CD4-positive, CD25-positive, alpha-beta regulatory T cell (primary cell): ENCODE results near the gene ZEB1. TPM values are rescaled to one million over a fixed set of nuclear protein-coding genes. Genes with fewer than 3 reads are reported as not detected.

Experiments used
- ATAC-seq, 2 donors: fragments of 150-1000 bp; cut with Tn5 transposase; one replicate each; pipeline ENCODE4 v1.10.0; 2021; ENCODE audit warnings: low read depth in 2 of 2, moderate number of reproducible peaks in 2 of 2, moderate library complexity in 1 of 2
- DNase-seq, 3 donors: peaks; one replicate each; pipeline versions ENCODE4 v3.0.0 to v3.0.0-alpha.2; 2012 to 2022; ENCODE audit warnings: mixed read lengths in 1 of 3
- H3K27ac ChIP-seq: one replicate; pipeline ENCODE4 v1.7.0; 2013; ENCODE audit warnings: mild to moderate bottlenecking, low read length; ENCODE audit not compliant: insufficient read depth, poor library complexity, severe bottlenecking
- H3K27me3 ChIP-seq: one replicate; pipeline ENCODE4 v1.7.0; 2013; ENCODE audit warnings: low read length; ENCODE audit not compliant: control insufficient read depth, insufficient read depth
- H3K36me3 ChIP-seq: one replicate; pipeline ENCODE4 v1.7.0; 2013; ENCODE audit warnings: mild to moderate bottlenecking, low read length, moderate library complexity; ENCODE audit not compliant: control insufficient read depth, insufficient read depth
- H3K4me1 ChIP-seq: 2 replicates; pipeline ENCODE4 v1.7.0; 2013; ENCODE audit warnings: mild to moderate bottlenecking, low read length; ENCODE audit not compliant: insufficient read depth, control insufficient read depth, poor library complexity, severe bottlenecking
- H3K4me3 ChIP-seq: one replicate; pipeline ENCODE4 v1.7.0; 2013; ENCODE audit warnings: low read depth, mild to moderate bottlenecking, low read length, moderate library complexity
- H3K9me3 ChIP-seq, 2 experiments: 1 replicate in 1 of 2; 2 replicates in 1 of 2; pipeline ENCODE4 v1.7.0; 2013; ENCODE audit warnings: low read length in 2 of 2, mild to moderate bottlenecking in 1 of 2, moderate library complexity in 1 of 2; ENCODE audit not compliant: control insufficient read depth in 2 of 2
- H3K27ac Mint-ChIP-seq, 3 donors: one replicate each; pipeline ENCODE4 v1.8.0; 2020 to 2022; ENCODE audit warnings: mild to moderate bottlenecking in 3 of 3, mixed read lengths in 3 of 3, moderate library complexity in 2 of 3
- H3K27me3 Mint-ChIP-seq: one replicate; pipeline ENCODE4 v1.8.0; 2022; ENCODE audit warnings: mild to moderate bottlenecking, mixed read lengths
- H3K36me3 Mint-ChIP-seq: one replicate; pipeline ENCODE4 v1.8.0; 2020; ENCODE audit warnings: mixed read lengths
- H3K4me1 Mint-ChIP-seq, 4 donors: one replicate each; pipeline ENCODE4 v1.8.0; 2020 to 2022; ENCODE audit warnings: mixed read lengths in 4 of 4, mild to moderate bottlenecking in 1 of 4
- H3K4me3 Mint-ChIP-seq, 4 donors: one replicate each; pipeline ENCODE4 v1.8.0; 2020 to 2022; ENCODE audit warnings: mild to moderate bottlenecking in 4 of 4, mixed read lengths in 4 of 4, moderate library complexity in 3 of 4
- H3K9me3 Mint-ChIP-seq, 7 donors: one replicate each; pipeline ENCODE4 v1.8.0; 2020 to 2022; ENCODE audit warnings: mixed read lengths in 7 of 7, mild to moderate bottlenecking in 3 of 7, moderate library complexity in 2 of 7
- polyA plus RNA-seq, 4 donors: library from polyadenylated mRNA; unstranded; fragments of 300-500 nt; fragmentation: Illumina TruSeq; gene quantifications; one replicate each; pipeline ENCODE4 v1.2.3, GENCODE V29; 2021
- total RNA-seq: library from RNA; stranded (reverse); gene quantifications from one replicate; pipeline ENCODE4 v1.2.3, GENCODE V29; 2022

Gene ZEB1
- total and polyA plus RNA-seq, 5 donors from 2014 or later = 26.2 to 150 (median 30.8) TPM

DNA sequence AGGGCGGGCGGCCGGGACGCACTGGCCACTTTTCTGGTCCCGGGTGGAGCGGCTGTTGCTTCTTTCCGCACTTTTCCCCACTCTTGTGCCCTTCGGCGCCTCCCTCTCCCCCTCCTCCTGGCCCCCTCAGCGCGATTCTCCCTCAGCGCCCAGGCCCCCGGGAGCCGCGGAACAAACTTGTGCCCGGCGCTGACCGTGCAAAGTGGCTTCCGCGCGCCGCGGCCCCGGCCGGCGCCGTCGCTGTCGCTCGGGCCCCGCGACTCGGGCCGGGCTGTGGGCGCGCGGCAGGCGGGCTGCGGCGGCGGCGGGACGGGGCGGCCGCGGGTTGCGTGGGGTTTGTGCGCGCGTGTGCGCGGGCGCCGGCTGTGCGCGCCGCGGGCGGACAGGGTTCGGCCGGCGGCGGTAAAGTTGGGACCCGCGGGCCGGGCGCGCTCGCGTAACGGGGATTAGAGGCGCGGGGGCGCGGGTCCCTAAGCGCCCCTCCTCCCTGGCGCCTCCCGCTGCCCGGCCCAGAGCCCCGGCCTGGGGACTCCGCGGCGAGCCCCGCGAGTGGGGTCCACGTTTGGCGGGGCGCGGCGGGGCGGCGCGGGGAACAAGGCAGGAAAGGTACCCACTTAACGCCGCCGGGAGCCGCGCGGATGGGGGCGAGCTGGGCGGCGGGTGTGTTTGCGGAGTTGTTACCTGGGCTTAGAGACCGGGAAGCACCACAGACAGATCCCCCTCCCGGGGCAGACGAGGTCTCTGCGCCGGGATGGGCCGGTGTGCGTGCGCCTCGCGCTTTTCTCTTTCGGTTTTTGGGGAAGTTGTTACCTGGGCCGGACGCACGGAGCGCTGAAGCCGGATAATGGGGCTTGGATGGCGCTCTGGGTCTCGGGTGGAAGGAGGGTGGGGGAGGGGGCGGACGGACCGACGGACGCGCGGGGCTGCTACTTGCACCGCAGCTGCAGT, 860 bp downstream of the ZEB1 start:
- Histone ChIP-seq H3K36me3 (no peaks in the 10 kb centered on the region), H3K27ac (peak overlapping the region; percentile 97), H3K4me3 (peak overlapping the region; percentile 94), H3K27me3 (no peaks in the 10 kb centered on the region), H3K4me1 (peaks cover 42% of the 10 kb centered on the region), H3K9me3 (no peaks in the 10 kb centered on the region)
- peak overlapping the region; percentile 83 to 92 (median 92) for H3K27ac Mint-ChIP-seq
- peaks cover 0 to 1% (median 0%) of the 10 kb centered on the region in 7 donors for H3K9me3 Mint-ChIP-seq
- ATAC-seq = no peak
- peaks cover 4% of the 10 kb centered on the region for H3K27me3 Mint-ChIP-seq
- H3K4me1 Mint-ChIP-seq = peaks cover 30 to 51% (median 43%) of the 10 kb centered on the region in 4 donors
- DNase-seq = peak; percentile 27 to 77 (median 59)
- H3K36me3 Mint-ChIP-seq = no peaks in the 10 kb centered on the region
- peak overlapping the region; percentile 96 to 100 (median 100) for H3K4me3 Mint-ChIP-seq

DNA sequence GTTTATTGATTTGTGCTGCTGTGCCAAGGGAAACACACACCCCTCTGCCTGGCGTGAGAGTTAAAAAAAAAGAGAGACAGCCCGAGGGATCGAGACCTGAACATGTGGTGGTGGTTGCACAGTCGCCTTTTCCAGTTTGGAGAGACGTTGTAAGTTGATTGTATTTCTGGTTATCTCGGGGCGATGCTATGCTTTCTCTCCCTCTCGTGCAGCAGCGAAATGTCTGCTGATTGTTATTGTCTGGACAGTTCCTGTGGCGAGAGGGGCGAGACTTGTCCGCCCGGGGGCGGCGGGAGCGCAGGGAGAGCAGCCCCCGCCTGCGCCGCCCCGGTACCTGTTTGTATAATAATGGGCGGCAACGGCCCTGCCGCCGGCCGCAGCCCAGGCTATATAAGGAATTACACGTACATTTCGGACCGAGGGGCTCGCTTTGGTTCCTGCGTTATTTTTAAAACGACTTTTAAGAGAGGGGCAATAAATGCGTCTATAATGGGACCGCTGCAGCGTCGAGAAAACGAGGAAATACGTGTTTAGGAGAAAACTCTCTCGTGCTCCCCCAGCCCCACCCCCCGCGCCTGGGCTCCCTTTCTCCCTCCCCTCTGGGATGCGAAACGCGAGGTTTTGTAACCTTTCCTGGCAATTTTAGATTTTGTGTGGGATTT, 1.7 kb downstream of the ZEB1 start:
- peaks cover 0 to 1% (median 0%) of the 10 kb centered on the region in 7 donors for H3K9me3 Mint-ChIP-seq
- Histone ChIP-seq H3K27me3 (no peaks in the 10 kb centered on the region), H3K27ac (peak overlapping the region; percentile 97), H3K9me3 (no peaks in the 10 kb centered on the region), H3K4me1 (peaks cover 47% of the 10 kb centered on the region), H3K4me3 (peak overlapping the region; percentile 94), H3K36me3 (no peaks in the 10 kb centered on the region)
- peaks cover 4% of the 10 kb centered on the region for H3K27me3 Mint-ChIP-seq
- DNase-seq (peak in 2 of 3 donors; percentile 15 to 25), ATAC-seq (no peak)
- peaks cover 30 to 51% (median 45%) of the 10 kb centered on the region in 4 donors for H3K4me1 Mint-ChIP-seq
- H3K36me3 Mint-ChIP-seq = no peaks in the 10 kb centered on the region
- peak overlapping the region; percentile 83 to 96 (median 92) for H3K27ac Mint-ChIP-seq
- peak overlapping the region; percentile 87 to 98 (median 94) for H3K4me3 Mint-ChIP-seq

- no peak for ATAC-seq
- Mint-ChIP-seq H3K27ac (peak overlapping the region; percentile 83 to 96 (median 92)), H3K4me3 (peak overlapping the region; percentile 87 to 98 (median 94)), H3K27me3 (peaks cover 4% of the 10 kb centered on the region), H3K9me3 (peaks cover 0 to 1% (median 0%) of the 10 kb centered on the region in 7 donors), H3K36me3 (no peaks in the 10 kb centered on the region), H3K4me1 (peaks cover 35 to 57% (median 50%) of the 10 kb centered on the region in 4 donors)
- DNase-seq = peak; percentile 59 to 79 (median 61)
- no peaks in the 10 kb centered on the region for H3K27me3 ChIP-seq
- H3K4me1 ChIP-seq = peaks cover 52% of the 10 kb centered on the region
- H3K9me3 ChIP-seq = no peaks in the 10 kb centered on the region
- H3K27ac ChIP-seq = peak overlapping the region; percentile 97
- H3K4me3 ChIP-seq = peak overlapping the region; percentile 94
- no peaks in the 10 kb centered on the region for H3K36me3 ChIP-seq
Observed at GRCh38 chr10:31321396-31321941, 2.5 kb downstream of the ZEB1 start.

DNA sequence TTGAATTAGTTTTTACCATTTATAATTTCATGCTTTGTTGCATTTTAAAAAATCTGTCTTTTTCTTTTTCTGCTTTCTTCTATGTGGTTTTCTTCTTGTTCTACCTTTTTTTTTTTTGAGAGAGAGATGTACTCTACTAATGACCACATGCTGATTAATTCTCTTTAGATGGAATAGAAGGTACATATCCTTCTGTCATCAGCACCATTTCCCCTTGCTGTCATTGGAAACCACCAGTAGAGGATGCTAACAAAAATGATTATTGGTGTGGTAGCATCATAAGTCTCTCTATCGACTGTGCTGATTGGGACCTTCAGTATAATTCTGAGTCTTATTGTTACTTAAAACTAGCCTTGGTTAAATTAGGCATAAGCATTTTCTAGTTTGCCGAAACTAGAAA, 3.6 kb downstream of the ZEB1 start:
- H3K4me1 Mint-ChIP-seq = peaks cover 36 to 56% (median 48%) of the 10 kb centered on the region in 4 donors
- peaks cover 0 to 1% (median 0%) of the 10 kb centered on the region in 7 donors for H3K9me3 Mint-ChIP-seq
- Histone ChIP-seq H3K27me3 (no peaks in the 10 kb centered on the region), H3K9me3 (no peaks in the 10 kb centered on the region), H3K36me3 (no peaks in the 10 kb centered on the region), H3K4me1 (peaks cover 50% of the 10 kb centered on the region), H3K27ac (peak overlapping the region; percentile 97), H3K4me3 (peak overlapping the region; percentile 94)
- peak overlapping the region in 2 of 3 donors; percentile 83 to 92 for H3K27ac Mint-ChIP-seq
- ATAC-seq = no peak
- H3K36me3 Mint-ChIP-seq = no peaks in the 10 kb centered on the region
- peak overlapping the region; percentile 68 to 98 (median 84) for H3K4me3 Mint-ChIP-seq
- DNase-seq = peak in 2 of 3 donors; percentile 33 to 55
- peaks cover 4% of the 10 kb centered on the region for H3K27me3 Mint-ChIP-seq

- ATAC-seq (no peak), DNase-seq (no peak)
- Histone ChIP-seq H3K36me3 (no peaks in the 10 kb centered on the region), H3K27me3 (no peaks in the 10 kb centered on the region), H3K27ac (no peak overlapping the region), H3K9me3 (no peaks in the 10 kb centered on the region), H3K4me1 (peaks cover 35% of the 10 kb centered on the region), H3K4me3 (peak overlapping the region; percentile 9)
- Mint-ChIP-seq H3K4me1 (peaks cover 17 to 43% (median 28%) of the 10 kb centered on the region in 4 donors), H3K36me3 (no peaks in the 10 kb centered on the region), H3K9me3 (no peaks in the 10 kb centered on the region), H3K27me3 (no peaks in the 10 kb centered on the region), H3K4me3 (no peak overlapping the region), H3K27ac (no peak overlapping the region)
Observed at GRCh38 chr10:31340343-31340742, 21.3 kb downstream of the ZEB1 start.

GRCh38 chr10:31341552-31341951, 22.5 kb downstream of the ZEB1 start:
- Mint-ChIP-seq H3K27me3 (no peaks in the 10 kb centered on the region), H3K27ac (no peak overlapping the region), H3K36me3 (no peaks in the 10 kb centered on the region), H3K4me1 (peaks cover 11 to 44% (median 27%) of the 10 kb centered on the region in 4 donors), H3K4me3 (no peak overlapping the region), H3K9me3 (no peaks in the 10 kb centered on the region)
- Histone ChIP-seq H3K4me1 (peaks cover 35% of the 10 kb centered on the region), H3K4me3 (peak overlapping the region; percentile 46), H3K36me3 (no peaks in the 10 kb centered on the region), H3K27ac (no peak overlapping the region), H3K9me3 (no peaks in the 10 kb centered on the region), H3K27me3 (no peaks in the 10 kb centered on the region)
- DNase-seq (no peak), ATAC-seq (no peak)

GRCh38 chr10:31343009-31343408, 24.0 kb downstream of the ZEB1 start:
- Histone ChIP-seq H3K9me3 (no peaks in the 10 kb centered on the region), H3K27me3 (no peaks in the 10 kb centered on the region), H3K36me3 (no peaks in the 10 kb centered on the region), H3K27ac (no peak overlapping the region), H3K4me1 (peaks cover 45% of the 10 kb centered on the region), H3K4me3 (peak overlapping the region; percentile 46)
- H3K27me3 Mint-ChIP-seq = no peaks in the 10 kb centered on the region
- H3K9me3 Mint-ChIP-seq = no peaks in the 10 kb centered on the region
- ATAC-seq (no peak), DNase-seq (peak in 1 of 3 donors; percentile 19)
- H3K4me1 Mint-ChIP-seq = peaks cover 23 to 52% (median 36%) of the 10 kb centered on the region in 4 donors
- H3K27ac Mint-ChIP-seq = peak overlapping the region in 1 of 3 donors; percentile 26
- H3K4me3 Mint-ChIP-seq = no peak overlapping the region
- H3K36me3 Mint-ChIP-seq = no peaks in the 10 kb centered on the region
